ENCODE results near the gene TRIM24. TPM values are rescaled to one million over a fixed set of nuclear protein-coding genes. Genes with fewer than 3 reads are reported as not detected.

The TRIM24 gene
- total RNA-seq, 1 experiment from 2014 or later: 28.4 TPM

- H3K4me1 ChIP-seq (ENCODE audit: control insufficient read depth, insufficient read depth, low read length): no peaks in the 10 kb centered on the region
- no peak overlapping the region for H3K4me3 ChIP-seq (ENCODE audit: low read depth in 2 of 2, low read length in 2 of 2)
- in situ Hi-C loops (cut with HindIII; ENCODE audit: low pct_unique_long_range_greater_than_20kb, low sequenced_read_pairs) (no loop called here), intact Hi-C loops (cut with micrococcal nuclease; ENCODE audit: unreplicated experiment) (no loop called here)
- no peaks in the 10 kb centered on the region for H3K27me3 ChIP-seq (ENCODE audit: control insufficient read depth, insufficient read depth, low read length)
- no peak for ATAC-seq
- CTCF ChIA-PET: no interaction called here
- TF ChIP-seq POLR2AphosphoS5 (IDR thresholded peaks at IDR 0.05; ENCODE audit: low read depth, low read length): no peak
- TF ChIP-seq, protein P1, sequence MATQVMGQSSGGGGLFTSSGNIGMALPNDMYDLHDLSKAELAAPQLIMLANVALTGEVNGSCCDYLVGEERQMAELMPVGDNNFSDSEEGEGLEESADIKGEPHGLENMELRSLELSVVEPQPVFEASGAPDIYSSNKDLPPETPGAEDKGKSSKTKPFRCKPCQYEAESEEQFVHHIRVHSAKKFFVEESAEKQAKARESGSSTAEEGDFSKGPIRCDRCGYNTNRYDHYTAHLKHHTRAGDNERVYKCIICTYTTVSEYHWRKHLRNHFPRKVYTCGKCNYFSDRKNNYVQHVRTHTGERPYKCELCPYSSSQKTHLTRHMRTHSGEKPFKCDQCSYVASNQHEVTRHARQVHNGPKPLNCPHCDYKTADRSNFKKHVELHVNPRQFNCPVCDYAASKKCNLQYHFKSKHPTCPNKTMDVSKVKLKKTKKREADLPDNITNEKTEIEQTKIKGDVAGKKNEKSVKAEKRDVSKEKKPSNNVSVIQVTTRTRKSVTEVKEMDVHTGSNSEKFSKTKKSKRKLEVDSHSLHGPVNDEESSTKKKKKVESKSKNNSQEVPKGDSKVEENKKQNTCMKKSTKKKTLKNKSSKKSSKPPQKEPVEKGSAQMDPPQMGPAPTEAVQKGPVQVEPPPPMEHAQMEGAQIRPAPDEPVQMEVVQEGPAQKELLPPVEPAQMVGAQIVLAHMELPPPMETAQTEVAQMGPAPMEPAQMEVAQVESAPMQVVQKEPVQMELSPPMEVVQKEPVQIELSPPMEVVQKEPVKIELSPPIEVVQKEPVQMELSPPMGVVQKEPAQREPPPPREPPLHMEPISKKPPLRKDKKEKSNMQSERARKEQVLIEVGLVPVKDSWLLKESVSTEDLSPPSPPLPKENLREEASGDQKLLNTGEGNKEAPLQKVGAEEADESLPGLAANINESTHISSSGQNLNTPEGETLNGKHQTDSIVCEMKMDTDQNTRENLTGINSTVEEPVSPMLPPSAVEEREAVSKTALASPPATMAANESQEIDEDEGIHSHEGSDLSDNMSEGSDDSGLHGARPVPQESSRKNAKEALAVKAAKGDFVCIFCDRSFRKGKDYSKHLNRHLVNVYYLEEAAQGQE (IDR thresholded peaks at IDR 0.05; ENCODE audit: insufficient read depth in 1 of 2, low read depth in 2 of 2, low read length in 1 of 2): no peak
- no peak for TF ChIP-seq CTCF (IDR thresholded peaks at IDR 0.05)
- no peak for TF ChIP-seq TCF7L2 (IDR thresholded peaks at IDR 0.05; ENCODE audit: low read depth, low read length)
- no peak for TF ChIP-seq SIN3A (IDR thresholded peaks at IDR 0.05; ENCODE audit: borderline replicate concordance, insufficient read depth, low read depth, low read length)
- no peaks in the 10 kb centered on the region for H3K9me3 ChIP-seq (ENCODE audit: control insufficient read depth, insufficient read depth, low read depth, low read length)
- H3K27ac ChIP-seq (ENCODE audit: low read length): no peak overlapping the region
- no peak for DNase-seq (ENCODE audit: low read depth, low spot score)
- no peaks in the 10 kb centered on the region for H3K36me3 ChIP-seq (ENCODE audit: control insufficient read depth, insufficient read depth, low read length)
- POLR2A ChIA-PET: no interaction called here
- BruUV-seq (replicated peaks): no TSS peak
Measured at GRCh38 chr7:138618933-138619332, 158.9 kb downstream of the TRIM24 start.

GRCh38 chr7:138622841-138623240 is 162.8 kb downstream of the TRIM24 start:
- BruUV-seq (replicated peaks): no TSS peak
- no peak overlapping the region for H3K4me3 ChIP-seq (ENCODE audit: low read depth in 2 of 2, low read length in 2 of 2)
- H3K4me1 ChIP-seq (ENCODE audit: control insufficient read depth, insufficient read depth, low read length): no peaks in the 10 kb centered on the region
- POLR2A ChIA-PET: no interaction called here
- ATAC-seq (no peak), DNase-seq (ENCODE audit: low read depth, low spot score) (no peak)
- H3K9me3 ChIP-seq (ENCODE audit: control insufficient read depth, insufficient read depth, low read depth, low read length): no peaks in the 10 kb centered on the region
- CTCF ChIA-PET: no interaction called here
- H3K27me3 ChIP-seq (ENCODE audit: control insufficient read depth, insufficient read depth, low read length): peaks cover 6% of the 10 kb centered on the region; the same call in 1 of the 2 replicates
- H3K27ac ChIP-seq (ENCODE audit: low read length): no peak overlapping the region
- no peaks in the 10 kb centered on the region for H3K36me3 ChIP-seq (ENCODE audit: control insufficient read depth, insufficient read depth, low read length)
- intact Hi-C loops (cut with micrococcal nuclease; ENCODE audit: unreplicated experiment): no loop called here
- TF ChIP-seq POLR2AphosphoS5 (IDR thresholded peaks at IDR 0.05; ENCODE audit: low read depth, low read length): no peak
- TF ChIP-seq SIN3A (IDR thresholded peaks at IDR 0.05; ENCODE audit: borderline replicate concordance, insufficient read depth, low read depth, low read length): no peak
- TF ChIP-seq TCF7L2 (IDR thresholded peaks at IDR 0.05; ENCODE audit: low read depth, low read length): no peak
- TF ChIP-seq, protein P1 (IDR thresholded peaks at IDR 0.05; ENCODE audit: insufficient read depth in 1 of 2, low read depth in 2 of 2, low read length in 1 of 2): no peak
- TF ChIP-seq CTCF (IDR thresholded peaks at IDR 0.05): no peak
- in situ Hi-C loops (cut with HindIII; ENCODE audit: low pct_unique_long_range_greater_than_20kb, low sequenced_read_pairs): no loop called here

All from Panc1 (cell line).